GM21423 (cell line): Measurements from ENCODE around the gene ORAI3.

Experiments used
- ATAC-seq: cut with Tn5 transposase; IDR thresholded peaks from one replicate; pipeline ENCODE4 v1.9.1; 2021; ENCODE audit warnings: mild to moderate bottlenecking, moderate library complexity; ENCODE audit not compliant: unreplicated experiment

The ORAI3 gene

DNA sequence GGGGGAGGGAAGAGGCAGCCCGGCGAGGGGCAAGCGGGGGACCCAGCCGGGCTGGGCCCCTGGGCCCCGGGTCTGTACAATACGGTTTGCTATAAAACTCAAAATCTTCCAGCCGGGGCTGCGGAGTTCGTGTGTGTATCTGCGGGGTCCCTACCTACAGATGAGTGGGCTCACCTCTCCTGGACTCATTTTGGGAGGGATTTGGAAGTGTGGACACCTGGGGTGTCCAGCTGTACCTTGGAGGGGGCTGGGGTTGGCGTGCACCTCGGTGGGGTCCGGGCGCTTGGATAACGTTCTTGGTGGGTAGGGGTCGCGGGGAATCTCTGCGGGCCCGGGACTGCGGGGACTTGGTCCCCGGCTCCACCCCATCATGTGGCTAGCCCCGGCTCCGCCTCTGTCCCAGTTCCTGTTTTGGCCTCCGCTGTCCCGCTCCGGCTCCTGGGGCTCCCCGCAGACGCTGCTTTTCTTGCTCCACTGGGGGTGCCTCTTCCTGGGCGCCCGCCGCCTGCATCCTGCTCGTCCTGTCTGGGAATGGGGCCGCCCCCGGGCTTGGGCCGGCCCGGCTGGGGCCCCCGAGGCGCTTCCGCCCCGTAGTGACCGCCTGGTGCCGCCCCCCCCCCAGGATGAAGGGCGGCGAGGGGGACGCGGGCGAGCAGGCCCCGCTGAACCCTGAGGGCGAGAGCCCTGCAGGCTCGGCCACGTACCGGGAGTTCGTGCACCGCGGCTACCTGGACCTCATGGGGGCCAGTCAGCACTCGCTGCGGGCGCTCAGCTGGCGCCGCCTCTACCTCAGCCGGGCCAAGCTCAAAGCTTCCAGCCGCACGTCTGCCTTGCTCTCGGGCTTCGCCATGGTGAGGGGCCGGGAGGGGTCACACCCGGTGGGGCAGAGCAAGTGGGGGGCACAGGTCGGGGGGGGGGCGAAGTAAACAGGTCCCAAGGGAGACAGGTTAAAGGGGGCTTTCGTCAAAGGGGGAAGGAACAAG lies at the start of gene ORAI3:
Gene ORAI3 (plus strand): TSS at position 402 of the 983 bp plus-strand sequence. CDS start 222 bp downstream, at position 624.
- ATAC-seq = peak; percentile 61

DNA sequence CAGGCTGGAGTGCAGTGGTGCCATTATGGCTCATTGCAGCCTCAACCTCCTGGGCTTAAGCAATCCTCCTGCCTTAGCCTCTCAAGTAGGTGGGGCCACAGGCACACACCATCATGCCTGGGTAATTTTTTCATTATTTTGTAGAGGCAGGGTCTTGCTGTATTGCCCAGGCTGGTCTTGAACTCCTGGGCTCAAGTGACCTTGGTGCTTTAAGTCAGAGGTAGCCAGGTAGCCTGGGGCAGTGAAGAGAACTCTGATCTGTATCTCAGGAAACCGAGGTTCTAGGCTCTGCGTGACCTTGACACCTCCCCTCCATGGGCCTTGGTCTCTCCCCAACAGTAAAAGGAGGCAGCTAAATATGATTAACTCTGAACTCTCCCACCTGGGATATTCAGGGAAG lies 49.1 kb upstream of the ORAI3 start:
- ATAC-seq = no peak

- ATAC-seq = no peak
Measured at GRCh38 chr16:30900588-30900987, 48.3 kb upstream of the ORAI3 start.

DNA sequence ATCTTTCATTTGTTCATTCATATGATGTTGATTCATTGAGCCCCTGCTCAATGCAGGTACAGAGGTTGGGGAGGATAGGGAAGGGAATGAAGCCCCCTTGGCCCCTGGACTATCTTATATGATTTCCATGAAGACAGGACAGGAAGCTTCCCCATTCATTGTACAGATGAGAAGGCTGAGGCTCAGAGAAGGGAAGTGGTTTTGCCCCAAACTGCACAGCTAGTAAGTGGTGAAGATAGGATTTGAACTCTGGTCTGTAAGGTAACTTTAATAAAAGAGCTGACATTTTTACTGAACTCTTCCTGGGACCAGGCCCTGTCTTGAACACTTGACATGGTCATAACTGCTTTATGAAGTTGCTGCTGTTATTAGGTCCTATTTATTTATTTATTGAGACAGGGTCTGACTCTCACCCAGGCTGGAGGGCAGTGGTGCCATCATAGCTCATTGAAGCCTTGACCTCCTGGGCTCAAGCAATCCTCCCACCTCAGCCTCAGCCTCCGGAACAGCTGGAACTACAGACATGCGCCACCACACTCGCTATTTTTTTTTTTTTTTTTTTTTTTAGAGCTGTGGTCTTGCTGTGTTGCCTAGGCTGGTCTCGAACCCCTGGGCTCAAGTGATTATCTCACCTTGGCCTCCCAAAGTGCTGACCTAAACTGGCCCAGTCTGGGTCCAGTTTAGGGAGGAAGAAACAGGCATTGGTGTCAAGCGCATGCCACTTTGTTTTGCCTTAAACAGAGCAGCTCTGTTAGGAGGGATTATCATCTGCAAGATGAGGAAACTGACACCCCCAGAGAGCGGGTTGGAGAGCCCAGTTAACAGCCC lies 47.5 kb upstream of the ORAI3 start:
- no peak for ATAC-seq

DNA sequence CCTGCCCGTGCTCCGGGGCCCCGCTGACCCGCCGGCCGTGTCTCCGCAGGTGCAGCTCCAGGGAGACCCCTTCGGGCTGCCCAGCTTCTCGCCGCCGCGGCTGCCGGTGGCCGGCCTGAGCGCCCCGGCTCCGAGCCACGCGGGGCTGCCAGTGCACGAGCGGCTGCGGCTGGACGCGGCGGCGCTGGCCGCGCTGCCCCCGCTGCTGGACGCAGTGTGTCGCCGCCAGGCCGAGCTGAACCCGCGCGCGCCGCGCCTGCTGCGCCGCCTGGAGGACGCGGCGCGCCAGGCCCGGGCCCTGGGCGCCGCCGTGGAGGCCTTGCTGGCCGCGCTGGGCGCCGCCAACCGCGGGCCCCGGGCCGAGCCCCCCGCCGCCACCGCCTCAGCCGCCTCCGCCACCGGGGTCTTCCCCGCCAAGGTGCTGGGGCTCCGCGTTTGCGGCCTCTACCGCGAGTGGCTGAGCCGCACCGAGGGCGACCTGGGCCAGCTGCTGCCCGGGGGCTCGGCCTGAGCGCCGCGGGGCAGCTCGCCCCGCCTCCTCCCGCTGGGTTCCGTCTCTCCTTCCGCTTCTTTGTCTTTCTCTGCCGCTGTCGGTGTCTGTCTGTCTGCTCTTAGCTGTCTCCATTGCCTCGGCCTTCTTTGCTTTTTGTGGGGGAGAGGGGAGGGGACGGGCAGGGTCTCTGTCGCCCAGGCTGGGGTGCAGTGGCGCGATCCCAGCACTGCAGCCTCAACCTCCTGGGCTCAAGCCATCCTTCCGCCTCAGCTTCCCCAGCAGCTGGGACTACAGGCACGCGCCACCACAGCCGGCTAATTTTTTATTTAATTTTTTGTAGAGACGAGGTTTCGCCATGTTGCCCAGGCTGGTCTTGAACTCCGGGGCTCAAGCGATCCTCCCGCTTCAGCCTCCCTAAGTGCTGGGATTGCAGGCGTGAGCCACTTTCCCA lies 46.6 kb upstream of the ORAI3 start:
- ATAC-seq = peak; percentile 58

DNA sequence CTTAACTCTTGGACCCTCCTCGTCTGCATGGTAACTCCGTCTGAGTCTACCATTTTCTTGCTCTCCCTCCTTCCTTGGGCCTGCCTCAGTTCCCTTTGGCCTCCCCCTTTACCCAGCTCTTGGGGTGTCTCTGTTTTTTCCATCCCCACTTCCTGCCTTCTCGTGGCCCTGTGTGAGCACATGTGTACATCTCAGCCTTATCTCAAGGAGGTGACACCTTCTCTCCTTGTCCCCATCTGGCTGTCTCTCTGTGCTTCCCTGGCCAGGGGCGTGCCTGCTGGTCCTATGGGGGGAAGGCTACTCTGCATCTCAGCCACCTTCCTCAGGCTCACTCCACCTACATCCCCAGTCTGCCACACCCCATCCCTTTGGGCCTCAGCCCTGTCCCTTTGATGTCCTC lies 45.9 kb upstream of the ORAI3 start:
- no peak for ATAC-seq

DNA sequence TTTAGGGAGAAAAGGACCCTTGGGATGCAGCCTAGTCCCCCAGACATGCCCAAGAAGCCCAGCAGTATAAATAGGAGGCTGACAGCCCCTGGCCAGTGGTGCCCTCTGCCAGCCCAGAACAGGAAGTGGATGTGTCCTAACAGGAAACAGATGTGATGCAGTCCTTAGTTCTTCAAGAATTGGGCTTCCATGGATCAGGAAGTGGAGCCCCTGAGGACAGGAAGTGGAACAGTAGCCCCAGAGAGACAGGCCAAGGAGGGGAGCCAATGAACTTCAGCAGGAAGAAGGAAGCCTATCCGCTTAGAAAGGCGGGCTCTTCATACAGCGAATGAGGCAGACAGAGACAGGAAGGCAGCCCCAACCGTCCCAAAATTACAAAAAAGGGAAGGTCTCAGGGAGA lies 45.3 kb upstream of the ORAI3 start:
- no peak for ATAC-seq

GRCh38 chr16:30904114-30904780 lies 44.6 kb upstream of the ORAI3 start:
- ATAC-seq = no peak

DNA sequence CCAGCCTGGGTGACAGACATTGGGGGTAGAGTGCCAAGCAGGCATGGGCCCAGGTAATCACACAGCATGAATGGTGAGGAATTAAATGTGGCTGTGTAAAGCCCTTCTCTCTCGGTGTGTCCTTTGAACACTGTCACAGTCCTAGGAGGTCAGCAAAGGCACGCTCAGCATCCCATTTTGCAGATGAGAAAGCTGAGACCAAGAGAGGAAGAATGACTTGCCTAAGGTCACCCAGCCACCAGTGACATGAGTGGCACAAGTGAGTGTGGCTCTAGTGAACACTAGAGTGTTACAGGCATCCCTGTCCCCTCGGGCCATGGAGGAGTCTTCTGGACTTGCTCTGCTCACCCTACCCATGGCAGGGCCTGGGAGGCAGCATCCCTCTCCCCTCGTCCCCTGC lies 41.8 kb upstream of the ORAI3 start:
- ATAC-seq = no peak

GRCh38 chr16:30910427-30911029 lies 38.3 kb upstream of the ORAI3 start:
- ATAC-seq = no peak

DNA sequence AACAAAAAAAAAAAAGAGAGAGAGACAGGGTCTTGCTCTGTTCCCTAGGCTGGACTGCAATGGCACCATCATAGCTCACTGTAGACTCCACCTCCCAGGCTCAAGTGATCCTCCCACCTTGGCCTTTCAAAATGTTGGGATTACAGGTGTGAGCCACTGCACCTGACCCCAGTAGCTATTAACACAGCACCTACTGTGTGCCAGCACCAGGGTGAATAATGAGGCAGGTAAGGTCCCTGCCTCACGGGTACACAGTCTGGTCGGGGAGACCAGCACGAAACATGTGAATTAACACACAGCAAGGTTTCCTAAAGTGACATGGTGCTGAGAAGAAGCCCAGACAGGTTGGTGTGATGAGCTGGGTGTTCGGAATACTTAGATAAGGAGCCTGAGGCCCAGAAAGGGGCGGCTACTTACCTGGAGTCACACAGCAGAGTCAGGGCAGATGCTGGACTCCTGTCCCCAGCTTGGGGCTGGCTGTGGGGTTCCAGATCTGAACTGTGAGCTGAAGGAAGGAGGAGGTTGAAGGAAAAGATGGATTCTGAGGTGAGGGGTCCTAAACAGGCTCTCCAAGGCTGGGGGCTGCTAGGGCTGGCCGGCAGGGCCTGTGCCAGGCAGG lies 36.0 kb upstream of the ORAI3 start:
- no peak for ATAC-seq

DNA sequence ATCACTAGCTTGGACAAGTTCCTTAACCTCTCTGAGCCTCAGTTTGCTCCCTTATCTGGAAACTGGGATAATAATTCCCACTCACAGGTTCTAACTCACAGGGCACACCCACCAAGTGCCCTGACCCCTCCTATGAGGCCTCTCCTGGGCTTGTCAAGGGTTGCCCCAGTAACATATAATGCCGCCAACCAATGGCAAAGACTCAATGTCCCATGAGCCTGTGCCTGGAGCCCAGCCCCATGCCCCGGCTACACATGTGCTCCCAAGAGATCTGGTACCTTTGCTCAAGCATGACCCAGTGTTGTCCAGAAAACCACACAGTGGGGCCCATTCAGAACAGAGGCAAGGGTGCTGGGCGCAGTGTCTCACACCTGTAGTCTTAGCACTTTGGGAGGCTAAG lies 34.0 kb upstream of the ORAI3 start:
- ATAC-seq = no peak

DNA sequence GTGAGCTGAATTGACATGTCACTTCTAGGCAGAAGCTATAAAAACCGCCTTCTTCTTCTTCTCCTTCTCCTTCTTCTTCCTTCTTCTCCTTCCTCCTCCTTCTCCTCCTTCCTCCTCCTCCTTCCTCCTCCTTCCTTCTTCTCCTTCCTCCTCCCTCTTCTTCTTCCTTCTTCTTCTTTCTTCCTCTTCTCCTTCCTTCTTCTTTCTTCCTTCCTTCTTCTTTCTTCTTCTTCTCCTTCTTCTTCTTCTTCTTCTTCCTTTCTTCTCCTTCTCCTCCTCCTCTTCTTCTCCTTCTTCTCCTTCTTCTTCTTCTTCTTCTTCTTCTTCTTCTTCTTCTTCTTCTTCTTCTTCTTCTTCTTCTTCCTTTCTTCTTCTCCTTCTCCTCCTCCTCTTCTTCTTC lies 30.3 kb upstream of the ORAI3 start:
- ATAC-seq = no peak

- no peak for ATAC-seq
Measured at GRCh38 chr16:30920891-30921290, 28.0 kb upstream of the ORAI3 start.

DNA sequence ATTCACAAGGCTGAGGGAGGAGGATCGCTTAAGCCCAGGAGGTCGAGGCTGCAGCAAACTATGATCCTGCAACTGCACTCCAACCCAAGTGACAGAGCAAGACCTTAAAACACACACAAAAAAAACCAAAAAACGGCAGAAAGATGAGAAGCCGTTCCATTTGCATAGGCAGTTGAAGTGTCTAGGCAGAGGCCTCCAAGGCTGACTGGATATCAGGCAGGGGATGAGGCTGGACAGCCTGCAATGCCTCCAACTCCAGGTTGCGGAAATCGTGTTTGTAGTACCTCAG lies 27.5 kb upstream of the ORAI3 start:
- ATAC-seq = no peak

DNA sequence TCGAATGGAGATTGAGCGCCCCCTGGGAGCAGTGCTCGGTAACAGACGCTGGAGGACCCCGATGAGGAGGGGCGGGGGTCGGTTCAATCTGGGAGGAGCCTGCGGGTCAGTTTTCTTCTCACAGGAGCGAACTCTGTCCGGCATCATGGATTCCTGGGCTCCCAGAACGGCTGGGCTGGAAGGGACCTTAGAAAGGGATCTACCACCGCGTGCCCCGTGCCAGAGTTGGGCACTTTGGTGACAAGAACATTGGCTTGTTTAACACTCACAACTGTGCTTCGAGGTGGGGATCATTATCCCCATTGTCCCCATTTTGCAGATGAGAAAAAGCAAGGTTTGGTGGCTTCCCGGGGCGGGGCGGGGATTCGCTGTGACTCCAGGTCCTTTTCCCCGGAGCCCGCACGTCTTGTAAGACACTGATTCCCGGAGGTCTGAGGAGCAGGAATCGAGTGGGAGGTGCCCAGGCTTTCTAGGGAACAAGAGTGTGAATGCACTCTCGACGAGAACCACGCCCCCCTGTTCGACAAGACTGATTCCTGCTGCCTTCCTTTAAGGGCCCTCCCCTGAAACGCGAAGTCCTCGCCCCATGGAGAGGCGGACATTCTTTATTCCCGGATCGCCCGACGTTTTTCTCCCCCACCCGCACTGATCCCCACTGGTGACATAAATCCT lies 27.0 kb upstream of the ORAI3 start:
- no peak for ATAC-seq

- peak; percentile 70 for ATAC-seq
Measured at GRCh38 chr16:30922420-30922959, 26.4 kb upstream of the ORAI3 start.

- ATAC-seq = peak; percentile 65
Measured at GRCh38 chr16:30922960-30923535, 25.8 kb upstream of the ORAI3 start.
